WTC11 (cell line): Measurements from ENCODE around the gene KCNG3. TPM values are rescaled to one million over a fixed set of nuclear protein-coding genes. Genes with fewer than 3 reads are reported as not detected.
A peak's percentile ranks its signal among the peaks of the same experiment; 100 is the strongest.

Experiments used
- AFF4 ChIP-seq: sonication (generic); formaldehyde crosslinking; IDR thresholded peaks from 2 replicates; pipeline ENCODE4 v1.8.1; 2023; ENCODE audit warnings: mild to moderate bottlenecking, missing genetic modification reagents, borderline replicate concordance
- CDX4 ChIP-seq: fragments of 250-450 bp; sonication (Bioruptor Pico); IDR thresholded peaks from 2 replicates; pipeline ENCODE4 v1.9.0; 2021; ENCODE audit warnings: moderate library complexity, mild to moderate bottlenecking, inconsistent platforms, borderline replicate concordance
- CREB1 ChIP-seq: sonication (generic); formaldehyde crosslinking; IDR thresholded peaks from 2 replicates; pipeline ENCODE4 v1.8.0; 2023; ENCODE audit warnings: mild to moderate bottlenecking, missing genetic modification reagents
- EMX1 ChIP-seq: fragments of 250-450 bp; sonication (Bioruptor Pico); IDR thresholded peaks from 2 replicates; pipeline ENCODE4 v1.8.0; 2021; ENCODE audit warnings: mild to moderate bottlenecking
- ERG ChIP-seq: fragments of 250-450 bp; sonication (Bioruptor Pico); IDR thresholded peaks from 2 replicates; pipeline ENCODE4 v1.8.0; 2021; ENCODE audit warnings: mild to moderate bottlenecking
- FOXP1 ChIP-seq: sonication (generic); formaldehyde crosslinking; IDR thresholded peaks from 2 replicates; pipeline ENCODE4 v1.8.0; 2022; ENCODE audit warnings: missing genetic modification reagents, mild to moderate bottlenecking, moderate library complexity, borderline replicate concordance
- HMGA2 ChIP-seq: fragments of 250-450 bp; sonication (Bioruptor Pico); IDR thresholded peaks from 2 replicates; pipeline ENCODE4 v1.4.0; 2021; ENCODE audit warnings: mild to moderate bottlenecking, moderate library complexity
- HMGXB4 ChIP-seq: sonication (generic); formaldehyde crosslinking; IDR thresholded peaks from 2 replicates; pipeline ENCODE4 v1.8.1; 2023; ENCODE audit warnings: mild to moderate bottlenecking, moderate library complexity, missing genetic modification reagents
- IRF1 ChIP-seq: sonication (generic); formaldehyde crosslinking; IDR thresholded peaks from 2 replicates; pipeline ENCODE4 v1.8.0; 2023; ENCODE audit warnings: missing genetic modification reagents
- JUN ChIP-seq: sonication (generic); formaldehyde crosslinking; IDR thresholded peaks from 2 replicates; pipeline ENCODE4 v1.8.0; 2023; ENCODE audit warnings: mild to moderate bottlenecking, missing genetic modification reagents
- NR3C1 ChIP-seq: sonication (generic); formaldehyde crosslinking; conservative IDR thresholded peaks from 2 replicates; pipeline ENCODE4 v1.8.1; 2023; ENCODE audit warnings: low read depth, mild to moderate bottlenecking, missing genetic modification reagents
- PREB ChIP-seq: sonication (generic); formaldehyde crosslinking; IDR thresholded peaks from 2 replicates; pipeline ENCODE4 v1.8.1; 2022; ENCODE audit warnings: mild to moderate bottlenecking, missing genetic modification reagents, moderate library complexity, borderline replicate concordance
- SMAD4 ChIP-seq: sonication (generic); formaldehyde crosslinking; IDR thresholded peaks from 2 replicates; pipeline ENCODE4 v1.8.0; 2022; ENCODE audit warnings: mild to moderate bottlenecking, missing genetic modification reagents
- STAT6 ChIP-seq: sonication (generic); formaldehyde crosslinking; conservative IDR thresholded peaks from 2 replicates; pipeline ENCODE4 v1.8.1; 2023; ENCODE audit warnings: mild to moderate bottlenecking, low read depth, missing genetic modification reagents, moderate library complexity
- TCF7 ChIP-seq: sonication (generic); formaldehyde crosslinking; IDR thresholded peaks from 2 replicates; pipeline ENCODE4 v1.8.0; 2022; ENCODE audit warnings: mild to moderate bottlenecking, low read depth, missing genetic modification reagents, moderate library complexity
- TEAD4 ChIP-seq: sonication (generic); formaldehyde crosslinking; IDR thresholded peaks from 2 replicates; pipeline ENCODE4 v1.8.0; 2022; ENCODE audit warnings: mild to moderate bottlenecking, missing genetic modification reagents
- ZBTB21 ChIP-seq: sonication (generic); formaldehyde crosslinking; IDR thresholded peaks from 2 replicates; pipeline ENCODE4 v1.8.1; 2023; ENCODE audit warnings: mild to moderate bottlenecking, missing genetic modification reagents, borderline replicate concordance
- ZNF219 ChIP-seq: sonication (generic); formaldehyde crosslinking; IDR thresholded peaks from 2 replicates; pipeline ENCODE4 v1.8.0; 2023; ENCODE audit warnings: missing genetic modification reagents, mild to moderate bottlenecking, borderline replicate concordance
- ZNF281 ChIP-seq: sonication (generic); formaldehyde crosslinking; IDR thresholded peaks from 2 replicates; pipeline ENCODE4 v1.8.0; 2023; ENCODE audit warnings: mild to moderate bottlenecking, missing genetic modification reagents
- total RNA-seq: library from RNA; stranded (reverse); gene quantifications from 3 replicates; pipeline ENCODE4 v1.2.3, GENCODE V29; 2021

KCNG3 gene
- total RNA-seq, 1 experiment from 2014 or later = 15.5 TPM

- TF ChIP-seq CDX4 (CRISPR knock-in tag) (no peak), IRF1 (CRISPR knock-in tag) (peak; percentile 72; the same call in 1 of the 2 replicates), TCF7 (CRISPR knock-in tag) (no peak), NR3C1 (CRISPR knock-in tag) (0 out of 2 replicates have a peak, but pooled peaks have one; percentile 43), HMGXB4 (CRISPR knock-in tag) (peak; percentile 72), TEAD4 (CRISPR knock-in tag) (no peak), FOXP1 (peak; percentile 78), SMAD4 (no peak), CREB1 (CRISPR knock-in tag) (peak; percentile 83; the same call in 1 of the 2 replicates), ZNF281 (CRISPR knock-in tag) (0 out of 2 replicates have a peak, but pooled peaks have one; percentile 44), ZBTB21 (no peak; the same call in 1 of the 2 replicates), PREB (no peak), AFF4 (CRISPR knock-in tag) (peak; percentile 93; the same call in 1 of the 2 replicates), ZNF219 (CRISPR knock-in tag) (no peak), ERG (CRISPR knock-in tag) (no peak), STAT6 (CRISPR knock-in tag) (no peak), HMGA2 (no peak), EMX1 (no peak), JUN (no peak)
These were observed 903 bp downstream of the KCNG3 start (continued) for GRCh38 chr2:42492691-42493467.
